H1 (cell line): Measurements from ENCODE around the gene PRICKLE2. TPM values are rescaled to one million over a fixed set of nuclear protein-coding genes. Genes with fewer than 3 reads are reported as not detected.

ENCODE experiments used
- CHD1 ChIP-seq: IDR thresholded peaks from 2 replicates; pipeline ENCODE4 v1.6.1; 2012; ENCODE audit warnings: low read depth, low read length, improper control_type of control experiment
- CHD2 ChIP-seq: IDR thresholded peaks from 2 replicates; pipeline ENCODE4 v1.6.1; 2012; ENCODE audit warnings: low read length, improper control_type of control experiment
- CTBP2 ChIP-seq: IDR thresholded peaks from 2 replicates; pipeline ENCODE4 v1.7.0; 2011; ENCODE audit warnings: borderline replicate concordance, mild to moderate bottlenecking, moderate library complexity, mixed read lengths, low read length; ENCODE audit not compliant: insufficient read depth, insufficient read length
- FOSL1 ChIP-seq: IDR thresholded peaks from 2 replicates; pipeline ENCODE4 v1.6.1; 2011; ENCODE audit warnings: mild to moderate bottlenecking, low read depth, low read length, moderate library complexity; ENCODE audit not compliant: insufficient read depth
- HDAC6 ChIP-seq: IDR thresholded peaks from one replicate; pipeline ENCODE4 v1.7.1; 2012; ENCODE audit warnings: low read depth, mild to moderate bottlenecking, inconsistent platforms, low read length, moderate library complexity
- JUN ChIP-seq: IDR thresholded peaks from 2 replicates; pipeline ENCODE4 v1.6.1; 2011; ENCODE audit warnings: low read depth, mild to moderate bottlenecking, improper control_type of control experiment, low read length
- KDM4A ChIP-seq: IDR thresholded peaks from one replicate; pipeline ENCODE4 v1.7.1; 2012; ENCODE audit warnings: low read depth, mild to moderate bottlenecking, moderate library complexity, low read length, inconsistent platforms; ENCODE audit not compliant: severe bottlenecking
- RAD21 ChIP-seq, 2 experiments: IDR thresholded peaks in 1 of 2; conservative IDR thresholded peaks in 1 of 2; 2 replicates each; pipeline ENCODE4 v1.6.1; 2011; ENCODE audit warnings: low read depth in 2 of 2, low read length in 2 of 2, improper control_type of control experiment in 1 of 2, inconsistent platforms in 1 of 2, mild to moderate bottlenecking in 1 of 2, moderate library complexity in 1 of 2
- polyA plus RNA-seq, 7 experiments: library from polyadenylated mRNA; depleted of rRNA in 3 of 7; stranded (reverse) in 5 of 7; unstranded in 2 of 7; fragments of >200 nt in 5 of 7; fragments of 200-250 nt in 2 of 7; gene quantifications; 1 replicate in 5 of 7; 2 replicates in 1 of 7; 4 replicates in 1 of 7; pipeline versions ENCODE4 v1.2.1 to v1.2.3, GENCODE V29; 2011 to 2013; ENCODE audit warnings: missing spikeins in 2 of 7, mixed read lengths in 2 of 7
- total RNA-seq: library from RNA; stranded (reverse); fragmentation: NEBNext Ultra II Directional; extraction: Animal tissue kit (Norgen Biotek cat#: 25700); gene quantifications from 2 replicates; pipeline ENCODE4 v1.2.1, GENCODE V29; 2021
- TF ChIP-seq, protein P1 (sequence below): fragments of 300-600 bp; sonication (generic); IDR thresholded peaks from 2 replicates; pipeline ENCODE4 v1.7.1; 2012; ENCODE audit warnings: low read length, moderate library complexity, mild to moderate bottlenecking, inconsistent platforms; ENCODE audit not compliant: insufficient replicate concordance

Gene PRICKLE2
- total and polyA plus RNA-seq, 2 of the 8 experiments (the other 6 are each of a cell fraction or from before 2014, with no cell fraction given), result 2.9 to 8.0 TPM

GRCh38 chr3:64228110-64228509 is 2.8 kb upstream of the PRICKLE2 start (continued):
- TF ChIP-seq, protein P1, sequence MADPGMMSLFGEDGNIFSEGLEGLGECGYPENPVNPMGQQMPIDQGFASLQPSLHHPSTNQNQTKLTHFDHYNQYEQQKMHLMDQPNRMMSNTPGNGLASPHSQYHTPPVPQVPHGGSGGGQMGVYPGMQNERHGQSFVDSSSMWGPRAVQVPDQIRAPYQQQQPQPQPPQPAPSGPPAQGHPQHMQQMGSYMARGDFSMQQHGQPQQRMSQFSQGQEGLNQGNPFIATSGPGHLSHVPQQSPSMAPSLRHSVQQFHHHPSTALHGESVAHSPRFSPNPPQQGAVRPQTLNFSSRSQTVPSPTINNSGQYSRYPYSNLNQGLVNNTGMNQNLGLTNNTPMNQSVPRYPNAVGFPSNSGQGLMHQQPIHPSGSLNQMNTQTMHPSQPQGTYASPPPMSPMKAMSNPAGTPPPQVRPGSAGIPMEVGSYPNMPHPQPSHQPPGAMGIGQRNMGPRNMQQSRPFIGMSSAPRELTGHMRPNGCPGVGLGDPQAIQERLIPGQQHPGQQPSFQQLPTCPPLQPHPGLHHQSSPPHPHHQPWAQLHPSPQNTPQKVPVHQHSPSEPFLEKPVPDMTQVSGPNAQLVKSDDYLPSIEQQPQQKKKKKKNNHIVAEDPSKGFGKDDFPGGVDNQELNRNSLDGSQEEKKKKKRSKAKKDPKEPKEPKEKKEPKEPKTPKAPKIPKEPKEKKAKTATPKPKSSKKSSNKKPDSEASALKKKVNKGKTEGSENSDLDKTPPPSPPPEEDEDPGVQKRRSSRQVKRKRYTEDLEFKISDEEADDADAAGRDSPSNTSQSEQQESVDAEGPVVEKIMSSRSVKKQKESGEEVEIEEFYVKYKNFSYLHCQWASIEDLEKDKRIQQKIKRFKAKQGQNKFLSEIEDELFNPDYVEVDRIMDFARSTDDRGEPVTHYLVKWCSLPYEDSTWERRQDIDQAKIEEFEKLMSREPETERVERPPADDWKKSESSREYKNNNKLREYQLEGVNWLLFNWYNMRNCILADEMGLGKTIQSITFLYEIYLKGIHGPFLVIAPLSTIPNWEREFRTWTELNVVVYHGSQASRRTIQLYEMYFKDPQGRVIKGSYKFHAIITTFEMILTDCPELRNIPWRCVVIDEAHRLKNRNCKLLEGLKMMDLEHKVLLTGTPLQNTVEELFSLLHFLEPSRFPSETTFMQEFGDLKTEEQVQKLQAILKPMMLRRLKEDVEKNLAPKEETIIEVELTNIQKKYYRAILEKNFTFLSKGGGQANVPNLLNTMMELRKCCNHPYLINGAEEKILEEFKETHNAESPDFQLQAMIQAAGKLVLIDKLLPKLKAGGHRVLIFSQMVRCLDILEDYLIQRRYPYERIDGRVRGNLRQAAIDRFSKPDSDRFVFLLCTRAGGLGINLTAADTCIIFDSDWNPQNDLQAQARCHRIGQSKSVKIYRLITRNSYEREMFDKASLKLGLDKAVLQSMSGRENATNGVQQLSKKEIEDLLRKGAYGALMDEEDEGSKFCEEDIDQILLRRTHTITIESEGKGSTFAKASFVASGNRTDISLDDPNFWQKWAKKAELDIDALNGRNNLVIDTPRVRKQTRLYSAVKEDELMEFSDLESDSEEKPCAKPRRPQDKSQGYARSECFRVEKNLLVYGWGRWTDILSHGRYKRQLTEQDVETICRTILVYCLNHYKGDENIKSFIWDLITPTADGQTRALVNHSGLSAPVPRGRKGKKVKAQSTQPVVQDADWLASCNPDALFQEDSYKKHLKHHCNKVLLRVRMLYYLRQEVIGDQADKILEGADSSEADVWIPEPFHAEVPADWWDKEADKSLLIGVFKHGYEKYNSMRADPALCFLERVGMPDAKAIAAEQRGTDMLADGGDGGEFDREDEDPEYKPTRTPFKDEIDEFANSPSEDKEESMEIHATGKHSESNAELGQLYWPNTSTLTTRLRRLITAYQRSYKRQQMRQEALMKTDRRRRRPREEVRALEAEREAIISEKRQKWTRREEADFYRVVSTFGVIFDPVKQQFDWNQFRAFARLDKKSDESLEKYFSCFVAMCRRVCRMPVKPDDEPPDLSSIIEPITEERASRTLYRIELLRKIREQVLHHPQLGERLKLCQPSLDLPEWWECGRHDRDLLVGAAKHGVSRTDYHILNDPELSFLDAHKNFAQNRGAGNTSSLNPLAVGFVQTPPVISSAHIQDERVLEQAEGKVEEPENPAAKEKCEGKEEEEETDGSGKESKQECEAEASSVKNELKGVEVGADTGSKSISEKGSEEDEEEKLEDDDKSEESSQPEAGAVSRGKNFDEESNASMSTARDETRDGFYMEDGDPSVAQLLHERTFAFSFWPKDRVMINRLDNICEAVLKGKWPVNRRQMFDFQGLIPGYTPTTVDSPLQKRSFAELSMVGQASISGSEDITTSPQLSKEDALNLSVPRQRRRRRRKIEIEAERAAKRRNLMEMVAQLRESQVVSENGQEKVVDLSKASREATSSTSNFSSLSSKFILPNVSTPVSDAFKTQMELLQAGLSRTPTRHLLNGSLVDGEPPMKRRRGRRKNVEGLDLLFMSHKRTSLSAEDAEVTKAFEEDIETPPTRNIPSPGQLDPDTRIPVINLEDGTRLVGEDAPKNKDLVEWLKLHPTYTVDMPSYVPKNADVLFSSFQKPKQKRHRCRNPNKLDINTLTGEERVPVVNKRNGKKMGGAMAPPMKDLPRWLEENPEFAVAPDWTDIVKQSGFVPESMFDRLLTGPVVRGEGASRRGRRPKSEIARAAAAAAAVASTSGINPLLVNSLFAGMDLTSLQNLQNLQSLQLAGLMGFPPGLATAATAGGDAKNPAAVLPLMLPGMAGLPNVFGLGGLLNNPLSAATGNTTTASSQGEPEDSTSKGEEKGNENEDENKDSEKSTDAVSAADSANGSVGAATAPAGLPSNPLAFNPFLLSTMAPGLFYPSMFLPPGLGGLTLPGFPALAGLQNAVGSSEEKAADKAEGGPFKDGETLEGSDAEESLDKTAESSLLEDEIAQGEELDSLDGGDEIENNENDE, result no peak
- TF ChIP-seq RAD21 (IDR thresholded peaks at IDR 0.05 in 1 of 2, conservative IDR thresholded peaks at IDR 0.05 in 1 of 2; ENCODE audit: low read depth in 2 of 2, low read length in 2 of 2) (no peak), CHD1 (no peak), CHD2 (no peak), HDAC6 (no peak), KDM4A (no peak), FOSL1 (no peak), CTBP2 (no peak), JUN (no peak)
